GM23338 (cell line): ENCODE results near the gene NIN. TPM values are rescaled to one million over a fixed set of nuclear protein-coding genes. Genes with fewer than 3 reads are reported as not detected.

Experiments
- ATAC-seq: fragments of 200-7000 bp; cut with Tn5 transposase; 3 replicates; pipeline ENCODE4 v1.9.1; 2020
- DNase-seq: peaks from one replicate; pipeline ENCODE4 v3.0.0-alpha.2; 2015; ENCODE audit warnings: low spot score
- H2AFZ ChIP-seq: fragments of 200-600 bp; sonication (generic); 2 replicates; pipeline ENCODE4 v1.8.0; 2016; ENCODE audit warnings: antibody characterized with exemption, mild to moderate bottlenecking, moderate library complexity
- H3F3A ChIP-seq: fragments of 200-600 bp; sonication (generic); replicated peaks from 2 replicates; pipeline ENCODE4 v1.8.0; 2017; ENCODE audit warnings: antibody characterized with exemption, mixed run types, low read depth
- H3K27ac ChIP-seq: fragments of 200-600 bp; sonication (generic); 2 replicates; pipeline ENCODE4 v1.6.1; 2016; ENCODE audit warnings: low read depth
- H3K27me3 ChIP-seq: fragments of 200-600 bp; sonication (generic); 2 replicates; pipeline ENCODE4 v1.8.0; 2016; ENCODE audit warnings: mild to moderate bottlenecking, mixed run types, moderate library complexity; ENCODE audit not compliant: insufficient read depth
- H3K36me3 ChIP-seq: fragments of 200-600 bp; sonication (generic); 2 replicates; pipeline ENCODE4 v1.8.0; 2016; ENCODE audit warnings: mild to moderate bottlenecking; ENCODE audit not compliant: insufficient read depth
- H3K4me1 ChIP-seq: fragments of 200-600 bp; sonication (generic); 2 replicates; pipeline ENCODE4 v1.8.0; 2016; ENCODE audit warnings: mild to moderate bottlenecking, moderate library complexity; ENCODE audit not compliant: insufficient read depth
- H3K4me2 ChIP-seq: fragments of 200-600 bp; sonication (generic); 2 replicates; pipeline ENCODE4 v1.7.1; 2017; ENCODE audit warnings: mixed run types
- H3K4me3 ChIP-seq: fragments of 200-600 bp; sonication (generic); 2 replicates; pipeline ENCODE4 v1.6.1; 2016; ENCODE audit warnings: mixed run types
- H3K79me2 ChIP-seq: fragments of 200-600 bp; sonication (generic); replicated peaks from 2 replicates; pipeline ENCODE4 v1.8.0; 2017; ENCODE audit warnings: mild to moderate bottlenecking; ENCODE audit not compliant: insufficient read depth
- H3K9me2 ChIP-seq: fragments of 200-600 bp; sonication (generic); 2 replicates; pipeline ENCODE4 v1.8.0; 2017; ENCODE audit not compliant: insufficient read depth
- H4K20me1 ChIP-seq: fragments of 200-600 bp; sonication (generic); replicated peaks from 2 replicates; pipeline ENCODE4 v1.8.0; 2017; ENCODE audit warnings: mild to moderate bottlenecking; ENCODE audit not compliant: insufficient read depth
- H3K27ac Mint-ChIP-seq: 2 replicates; pipeline ENCODE4 v1.8.0; 2020; ENCODE audit warnings: inconsistent platforms, mild to moderate bottlenecking, moderate library complexity, mixed read lengths
- H3K27me3 Mint-ChIP-seq: 3 replicates; pipeline ENCODE4 v1.8.0; 2022; ENCODE audit warnings: low read depth, mild to moderate bottlenecking, moderate library complexity, mixed read lengths, inconsistent platforms; ENCODE audit not compliant: insufficient read depth, poor library complexity
- H3K36me3 Mint-ChIP-seq: 3 replicates; pipeline ENCODE4 v1.8.0; 2021; ENCODE audit warnings: low read depth, mild to moderate bottlenecking, inconsistent platforms, moderate library complexity, mixed read lengths
- H3K4me1 Mint-ChIP-seq: 3 replicates; pipeline ENCODE4 v1.8.0; 2020; ENCODE audit warnings: mild to moderate bottlenecking, inconsistent platforms, mixed read lengths
- H3K4me3 Mint-ChIP-seq: 3 replicates; pipeline ENCODE4 v1.8.0; 2021; ENCODE audit warnings: moderate library complexity, mild to moderate bottlenecking, inconsistent platforms, mixed read lengths
- H3K9me3 Mint-ChIP-seq: 3 replicates; pipeline ENCODE4 v1.8.0; 2020; ENCODE audit warnings: moderate library complexity, mild to moderate bottlenecking, inconsistent platforms, mixed read lengths
- CREB1 ChIP-seq: fragments of 250-450 bp; sonication (Bioruptor Pico); IDR thresholded peaks from 2 replicates; pipeline ENCODE4 v1.5.0; 2020; ENCODE audit warnings: low read depth, mild to moderate bottlenecking, moderate library complexity
- CTCF ChIP-seq, 2 experiments: fragments of 200-600 bp in 1 of 2; sonication (generic) in 1 of 2; conservative IDR thresholded peaks; 2 replicates each; pipeline versions ENCODE4 v1.5.1 to v1.6.1; 2016 to 2017; ENCODE audit warnings: antibody characterized with exemption in 2 of 2, low read depth in 2 of 2, mild to moderate bottlenecking in 2 of 2, moderate library complexity in 1 of 2
- ETS1 ChIP-seq: IDR thresholded peaks from 2 replicates; pipeline ENCODE4 v1.6.1; 2016; ENCODE audit warnings: antibody characterized with exemption
- EZH2 ChIP-seq: fragments of 200-600 bp; sonication (generic); IDR thresholded peaks from one replicate; pipeline ENCODE4 v1.8.0; 2017; ENCODE audit warnings: antibody characterized with exemption, mild to moderate bottlenecking, low read depth; ENCODE audit not compliant: unreplicated experiment
- EZH2phosphoT487 ChIP-seq: fragments of 200-600 bp; sonication (generic); IDR thresholded peaks from one replicate; pipeline ENCODE4 v1.8.1; 2018; ENCODE audit warnings: antibody characterized with exemption; ENCODE audit not compliant: unreplicated experiment
- JUNB ChIP-seq: IDR thresholded peaks from one replicate; pipeline ENCODE4 v1.6.1; 2016; ENCODE audit warnings: antibody characterized with exemption; ENCODE audit not compliant: unreplicated experiment
- NANOG ChIP-seq: IDR thresholded peaks from 2 replicates; pipeline ENCODE4 v1.6.1; 2016; ENCODE audit warnings: antibody characterized with exemption, borderline replicate concordance
- POLR2AphosphoS5 ChIP-seq: IDR thresholded peaks from 2 replicates; pipeline ENCODE4 v1.6.1; 2016; ENCODE audit warnings: antibody characterized with exemption, low read depth
- REST ChIP-seq: IDR thresholded peaks from one replicate; pipeline ENCODE4 v1.6.1; 2018; ENCODE audit warnings: antibody characterized with exemption; ENCODE audit not compliant: unreplicated experiment
- STAT1 ChIP-seq: IDR thresholded peaks from one replicate; pipeline ENCODE4 v1.6.1; 2016; ENCODE audit warnings: antibody characterized with exemption; ENCODE audit not compliant: unreplicated experiment
- ZNF114 ChIP-seq: fragments of 250-450 bp; sonication (Bioruptor Pico); IDR thresholded peaks from 2 replicates; pipeline ENCODE4 v1.5.0; 2020; ENCODE audit warnings: mild to moderate bottlenecking, moderate library complexity
- ZNF331 ChIP-seq: fragments of 250-450 bp; sonication (Bioruptor Pico); IDR thresholded peaks from 2 replicates; pipeline ENCODE4 v1.5.0; 2020; ENCODE audit warnings: low read depth, mild to moderate bottlenecking, moderate library complexity
- polyA plus RNA-seq: library from polyadenylated mRNA; unstranded; fragments of >200 nt; fragmentation: Nextera tagmentation; extraction: Ambion mirVana; gene quantifications from 2 replicates; pipeline ENCODE4 v1.2.1, GENCODE V29; 2016
- total RNA-seq: library from RNA; depleted of rRNA; stranded (reverse); fragments of >200 nt; shearing (Covaris generic); gene quantifications from 2 replicates; pipeline ENCODE4 v1.2.3, GENCODE V29; 2014

Gene NIN
- total and polyA plus RNA-seq, 2 experiments from 2014 or later, result 7.4 to 17.4 TPM

GRCh38 chr14:50865391-50866076 lies 34.6 kb upstream of the NIN start:
- Histone ChIP-seq H3K9me2 (no peaks in the 10 kb centered on the region), H3K27me3 (peaks cover 4% of the 10 kb centered on the region), H3K4me2 (no peak overlapping the region), H3K4me3 (no peak overlapping the region), H3K4me1 (peaks cover 17% of the 10 kb centered on the region), H3K79me2 (no peaks in the 10 kb centered on the region), H2AFZ (no peak overlapping the region), H3K36me3 (no peaks in the 10 kb centered on the region), H3K27ac (no peak overlapping the region), H3F3A (no peaks in the 10 kb centered on the region), H4K20me1 (no peaks in the 10 kb centered on the region)
- no peak for DNase-seq
- no peak for TF ChIP-seq EZH2phosphoT487
- H3K4me3 Mint-ChIP-seq, result no peak overlapping the region
- H3K4me1 Mint-ChIP-seq, result peaks cover 25% of the 10 kb centered on the region
- no peaks in the 10 kb centered on the region for H3K36me3 Mint-ChIP-seq
- H3K27me3 Mint-ChIP-seq, result no peaks in the 10 kb centered on the region
- no peaks in the 10 kb centered on the region for H3K9me3 Mint-ChIP-seq
- no peak for ATAC-seq
- no peak overlapping the region for H3K27ac Mint-ChIP-seq

GRCh38 chr14:50864946-50865345 lies 34.0 kb upstream of the NIN start:
- peaks cover 1% of the 10 kb centered on the region for H3K27me3 Mint-ChIP-seq
- H3K4me1 ChIP-seq, result peaks cover 17% of the 10 kb centered on the region
- ATAC-seq (no peak), DNase-seq (no peak)
- no peak overlapping the region for H3K4me3 Mint-ChIP-seq
- no peak overlapping the region for H3K4me3 ChIP-seq
- H3K36me3 Mint-ChIP-seq, result no peaks in the 10 kb centered on the region
- no peaks in the 10 kb centered on the region for H3K9me3 Mint-ChIP-seq
- H3K27me3 ChIP-seq, result no peaks in the 10 kb centered on the region
- no peaks in the 10 kb centered on the region for H4K20me1 ChIP-seq
- no peaks in the 10 kb centered on the region for H3F3A ChIP-seq
- H3K27ac Mint-ChIP-seq, result no peak overlapping the region
- H2AFZ ChIP-seq, result peak overlapping the region; percentile 12; the same call in 1 of the 2 replicates
- peaks cover 31% of the 10 kb centered on the region for H3K4me1 Mint-ChIP-seq
- no peak overlapping the region for H3K27ac ChIP-seq
- no peaks in the 10 kb centered on the region for H3K9me2 ChIP-seq
- no peak overlapping the region for H3K4me2 ChIP-seq
- no peaks in the 10 kb centered on the region for H3K36me3 ChIP-seq
- H3K79me2 ChIP-seq, result no peaks in the 10 kb centered on the region
- TF ChIP-seq ZNF114 (CRISPR knock-in tag) (no peak), ETS1 (no peak), EZH2 (no peak), JUNB (no peak), STAT1 (no peak), POLR2AphosphoS5 (no peak), EZH2phosphoT487 (no peak), REST (no peak), CREB1 (CRISPR knock-in tag) (no peak), NANOG (no peak), ZNF331 (no peak), CTCF (conservative IDR thresholded peaks at IDR 0.05; ENCODE audit: low read depth in 2 of 2) (no peak)
